Embryonic facial prominence (tissue), 1 donor: ENCODE results near the gene CBR4.
"Not testable (repeated sequence)": the region's sequence is repeated elsewhere in the genome, so short reads cannot be mapped to it uniquely, and the experiment has no call there.

Source experiments
- DNase-seq: peaks from one replicate; pipeline ENCODE4 v3.0.0-alpha.2; 2016; ENCODE audit errors: extremely low spot score

The CBR4 gene

GRCh38 chr4:169010125-169011023, at the start of gene CBR4:
TSS of gene CBR4 (minus strand) at chr4:169010255. CDS start at chr4:169010089, 166 bp downstream.
- DNase-seq: peak; percentile 99

DNA sequence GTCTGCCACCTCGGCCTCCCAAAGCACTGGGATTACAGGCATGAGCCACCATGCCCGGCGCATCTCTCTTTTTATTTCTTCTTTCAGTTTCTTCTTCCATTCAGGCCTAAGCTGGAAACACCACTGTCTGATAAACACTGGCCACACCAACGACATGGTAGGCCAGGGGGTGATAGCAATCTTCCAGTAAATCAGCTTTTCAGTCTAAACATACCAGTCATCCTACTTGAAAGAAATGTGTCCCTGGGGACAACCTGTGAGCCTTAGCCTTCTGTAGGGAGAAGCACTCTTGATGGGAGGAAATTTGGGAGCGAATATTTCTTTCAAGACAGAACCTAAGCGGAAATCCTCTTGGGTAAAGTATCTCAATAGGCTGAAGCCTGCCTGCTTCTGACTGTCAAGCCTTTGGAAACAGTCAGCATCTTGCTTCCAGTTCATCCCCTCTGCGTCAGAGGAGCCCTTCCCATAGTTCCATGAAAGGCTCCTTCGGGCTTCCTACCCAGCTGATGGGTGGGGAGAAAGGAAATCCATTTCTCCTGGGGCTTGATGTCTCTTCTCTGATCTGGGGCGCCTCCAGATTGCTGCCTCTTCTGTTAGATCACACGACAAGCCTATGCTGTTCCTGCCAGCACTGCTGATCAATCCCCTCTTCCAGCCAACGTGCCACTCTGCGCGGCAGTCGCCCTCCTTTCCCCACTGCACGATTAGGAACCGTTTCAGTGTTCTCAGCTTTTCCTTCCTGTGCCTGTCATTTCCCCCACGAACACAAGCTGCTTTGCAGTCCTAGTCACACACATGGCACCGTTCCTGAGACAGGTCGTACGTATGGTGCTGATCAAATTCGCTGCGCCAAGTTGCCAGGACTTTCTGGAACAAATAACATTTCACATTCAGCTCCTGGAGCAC, 49.5 kb upstream of the CBR4 start:
- no peak for DNase-seq

DNA sequence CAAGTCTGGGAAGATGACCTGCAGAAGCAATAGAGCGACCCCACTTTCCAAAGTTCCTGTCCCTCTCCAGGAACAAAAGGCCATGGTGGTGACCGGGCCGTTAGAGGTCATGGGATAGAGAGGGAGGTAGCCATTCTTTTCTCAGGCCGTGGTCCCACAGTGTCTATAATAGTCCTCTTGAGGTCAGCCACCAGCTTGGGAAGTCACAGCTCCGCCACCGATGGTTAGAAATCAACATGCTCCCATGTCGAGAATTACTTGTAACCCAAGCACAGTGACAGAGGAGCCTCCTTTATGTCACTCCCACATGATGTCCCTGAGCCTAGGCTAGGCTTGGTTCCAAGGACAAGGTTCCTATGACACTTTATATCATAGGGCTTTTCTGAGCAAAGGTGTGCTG, 48.3 kb upstream of the CBR4 start:
- DNase-seq: no peak

GRCh38 chr4:169054879-169055278, 44.8 kb upstream of the CBR4 start:
- DNase-seq: no peak

GRCh38 chr4:169052594-169052945, 42.5 kb upstream of the CBR4 start:
- DNase-seq: no peak

DNA sequence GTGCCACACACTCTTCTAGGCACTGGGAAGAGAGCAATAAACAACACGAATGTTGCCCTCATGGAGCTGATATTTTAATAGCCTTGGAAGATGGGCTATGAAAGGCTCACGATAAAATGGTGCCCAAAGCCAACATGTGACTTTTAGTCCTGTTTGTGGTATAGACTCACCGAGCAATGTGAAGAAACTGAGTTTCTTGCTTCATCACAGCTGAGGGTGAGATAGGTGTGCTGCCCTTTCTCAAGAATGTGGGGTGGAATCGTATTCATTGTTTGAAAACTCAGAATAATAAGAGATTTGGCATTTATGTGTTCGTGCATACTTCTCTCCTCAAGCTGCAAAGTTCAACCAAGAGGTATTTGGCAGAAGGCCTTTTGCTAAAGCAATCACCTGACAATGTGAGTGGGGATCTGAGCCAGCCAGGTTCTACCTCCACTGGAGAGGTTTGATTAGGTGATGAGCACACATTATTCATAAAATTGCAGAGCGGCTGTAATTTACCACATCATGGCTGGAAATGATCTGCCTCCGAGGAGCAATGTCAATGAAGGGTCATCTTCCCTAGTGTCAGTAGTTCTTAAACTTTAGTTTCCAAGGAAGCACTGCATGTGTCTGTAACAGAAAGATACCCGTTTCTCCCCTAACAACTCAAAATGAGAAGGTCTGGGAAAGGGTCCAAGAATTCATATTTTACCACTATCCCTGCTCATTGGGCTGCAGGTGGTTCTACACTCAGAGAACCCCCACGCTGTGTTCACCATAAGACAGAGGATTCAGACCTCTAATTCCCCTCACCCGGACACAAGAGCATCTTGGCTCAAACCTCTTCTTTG, 41.9 kb upstream of the CBR4 start:
- DNase-seq: no peak

- DNase-seq: peak; percentile 49
These were observed 41.1 kb upstream of the CBR4 start for GRCh38 chr4:169050881-169051760.

GRCh38 chr4:169050284-169050683, 40.2 kb upstream of the CBR4 start:
- DNase-seq: no peak

GRCh38 chr4:169048868-169049414, 38.9 kb upstream of the CBR4 start:
- DNase-seq: no peak

- no peak for DNase-seq
These were observed 37.9 kb upstream of the CBR4 start for GRCh38 chr4:169047956-169048355.

DNA sequence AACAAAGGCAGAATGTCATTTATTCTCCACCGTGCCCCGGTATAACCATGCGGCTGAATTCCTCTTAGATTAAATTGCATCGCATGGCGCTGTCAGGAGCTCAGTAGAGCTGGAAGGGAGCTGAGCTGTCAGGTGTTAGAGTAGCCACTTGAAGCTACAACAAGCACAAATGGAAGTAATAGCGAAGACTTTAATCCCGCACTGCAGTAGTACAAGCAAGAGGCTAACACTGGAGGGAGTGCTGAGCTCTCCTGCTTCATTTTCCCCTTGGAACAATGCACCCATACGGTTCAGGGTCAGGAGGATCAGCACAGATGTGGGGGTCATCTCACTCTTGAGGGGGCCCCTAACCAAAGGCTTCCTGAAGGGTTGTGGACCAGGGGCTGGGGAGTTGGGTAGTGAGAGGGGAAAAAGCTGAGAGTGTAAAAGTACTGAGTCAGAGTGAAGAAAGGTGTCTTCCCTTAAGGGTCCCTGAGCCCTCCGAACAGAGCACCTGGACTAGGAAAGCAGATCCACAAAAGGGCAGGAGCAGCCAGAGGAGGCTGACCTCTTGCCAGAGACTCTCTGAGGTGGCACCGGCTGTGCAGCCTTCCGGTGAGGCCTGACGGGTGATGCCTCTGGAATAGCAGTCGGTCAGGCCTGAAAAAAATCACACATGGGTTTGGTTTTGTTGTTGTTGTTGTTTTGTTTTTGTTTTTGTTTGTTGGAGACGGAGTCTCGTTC, 36.0 kb upstream of the CBR4 start:
- DNase-seq: no peak

DNA sequence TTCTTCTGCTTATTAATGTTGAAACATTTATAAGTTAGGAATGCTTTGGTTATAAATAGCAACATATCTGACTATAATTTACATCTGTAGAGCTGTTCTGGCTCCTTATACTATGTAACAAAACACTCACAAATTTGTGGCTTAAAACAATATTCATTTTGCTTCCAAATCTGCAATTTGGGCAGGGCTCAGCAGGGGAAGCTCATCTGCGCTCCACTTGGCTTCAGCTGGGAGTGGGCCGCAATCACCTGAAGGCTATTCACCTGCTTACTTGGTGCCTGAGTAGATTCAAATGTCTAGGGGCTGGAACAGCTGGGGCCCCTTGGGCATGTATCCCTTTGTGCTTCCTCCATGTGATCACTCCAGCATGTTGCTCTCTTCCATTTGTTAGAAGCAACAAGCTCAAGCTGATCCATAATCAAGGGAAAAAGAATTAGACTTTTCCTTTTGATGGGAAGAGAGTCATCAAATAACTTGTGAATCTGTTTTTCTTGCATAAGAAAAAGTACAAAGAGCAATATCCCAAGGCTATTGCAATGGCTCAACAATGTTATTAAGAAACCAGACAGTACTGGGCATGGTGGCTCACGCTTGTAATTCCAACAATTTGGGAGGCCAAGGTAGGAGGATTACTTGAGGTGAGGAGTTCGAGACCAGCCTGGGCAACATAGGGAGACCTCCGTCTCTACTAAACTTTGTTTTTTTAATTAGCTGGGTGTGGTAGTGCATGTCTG, 34.8 kb upstream of the CBR4 start:
- no peak for DNase-seq

DNA sequence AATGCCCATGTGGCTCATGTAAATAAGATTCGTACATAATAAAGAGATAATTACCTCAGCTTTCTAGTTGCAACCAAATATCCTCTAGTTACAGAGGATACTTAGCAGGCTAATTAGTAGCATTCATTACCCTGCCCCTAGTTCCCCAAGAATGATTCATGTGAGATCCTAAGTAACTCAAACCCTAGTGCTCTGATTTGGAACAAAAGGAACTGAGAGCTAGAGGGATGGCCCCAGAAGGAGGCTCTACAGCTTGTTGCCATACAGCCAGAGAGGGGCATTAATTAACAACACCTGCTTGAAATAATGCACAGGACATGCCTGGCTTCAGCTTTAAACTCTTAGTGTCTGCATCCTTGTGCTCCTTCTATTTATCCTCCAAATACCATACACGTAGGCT, 32.6 kb upstream of the CBR4 start:
- no peak for DNase-seq

DNA sequence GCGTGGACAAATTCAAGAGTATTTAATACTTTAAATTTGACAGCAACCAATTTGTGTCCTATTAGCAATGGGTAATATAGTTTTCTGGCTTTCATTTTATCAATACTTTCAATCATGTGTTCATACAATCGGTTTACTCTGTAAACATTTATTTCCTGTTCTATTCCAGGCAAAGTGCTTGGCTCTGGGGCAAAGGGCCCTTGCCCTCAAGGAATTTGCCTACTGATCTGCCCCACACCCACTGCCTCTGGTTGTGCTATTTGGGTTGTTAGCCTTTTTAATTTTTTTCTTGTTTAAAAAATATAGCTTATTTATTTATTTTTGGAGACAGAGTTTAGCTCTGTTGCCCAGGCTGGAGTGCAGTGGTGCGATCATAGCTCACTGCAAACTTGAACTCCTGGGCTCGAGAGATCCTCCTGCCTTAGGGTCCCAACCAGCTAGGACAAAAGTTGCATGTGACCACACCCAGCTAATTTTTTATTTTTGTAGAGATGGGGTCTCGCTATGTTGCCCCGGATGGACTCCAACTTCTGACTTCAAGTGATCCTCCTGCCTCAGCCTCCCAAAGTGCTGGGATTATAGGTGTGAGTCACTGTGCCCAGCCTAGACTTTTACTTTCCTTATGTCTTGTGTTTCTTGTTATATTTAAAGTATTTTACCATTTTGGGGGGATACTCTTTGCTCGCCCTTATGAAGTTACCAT, 30.7 kb upstream of the CBR4 start:
- no peak for DNase-seq

DNA sequence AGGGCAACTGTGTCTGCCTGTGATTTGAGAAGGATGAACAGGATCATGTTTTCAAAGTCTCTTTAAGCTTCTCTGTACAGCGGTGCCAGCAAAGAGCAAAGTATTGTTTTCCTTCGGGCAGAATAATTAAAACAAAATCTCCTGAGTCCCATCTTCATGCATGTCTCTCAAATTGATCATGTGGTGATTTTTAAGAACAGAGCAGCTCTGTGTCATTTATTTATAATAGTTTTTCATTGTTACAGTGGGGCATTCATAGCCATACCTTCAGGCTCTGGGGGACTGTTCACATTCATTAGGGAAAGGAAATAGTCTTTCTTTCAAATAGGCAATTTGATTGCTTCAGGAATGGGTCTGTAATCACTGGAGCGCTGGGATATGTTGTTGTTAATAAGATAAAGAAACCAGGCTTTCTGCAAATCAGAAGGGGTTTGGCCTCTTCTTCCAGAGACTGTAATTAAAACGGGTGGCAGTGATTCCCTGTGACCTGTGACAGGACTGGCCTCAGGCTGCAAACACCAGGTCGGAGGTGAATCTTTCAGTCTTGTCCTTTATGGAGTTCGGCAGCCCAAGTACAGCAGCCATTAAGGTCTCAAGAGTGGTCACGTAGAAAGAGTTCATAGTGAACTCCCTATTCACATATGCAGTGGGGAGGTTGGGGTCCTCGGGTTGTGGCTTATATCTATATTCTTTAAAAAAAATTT, 29.3 kb upstream of the CBR4 start:
- DNase-seq: no peak

- no peak for DNase-seq
These were observed 27.5 kb upstream of the CBR4 start for GRCh38 chr4:169037506-169037905.

- DNase-seq: not testable (repeated sequence)
These were observed 26.0 kb upstream of the CBR4 start for GRCh38 chr4:169035871-169036620.
